Esophagus squamous epithelium (tissue), 5 donors: ENCODE measurements around the gene COQ5. TPM values are rescaled to one million over a fixed set of nuclear protein-coding genes. Genes with fewer than 3 reads are reported as not detected.

Experiments used
- DNase-seq: peaks from one replicate; lab custom pipeline; 2025; lab: John Stamatoyannopoulos, UW
- H3K27ac ChIP-seq, 4 donors: fragments of 200-600 bp; sonication (generic); one replicate each; pipeline ENCODE4 v1.5.1; 2016 to 2019; ENCODE audit warnings: mild to moderate bottlenecking in 1 of 4
- H3K27me3 ChIP-seq, 4 donors: fragments of 200-600 bp; sonication (generic); 1 replicate in 3 of 4; 2 replicates in 1 of 4; pipeline versions ENCODE4 v1.5.1 to v1.6.0; 2017 to 2021; ENCODE audit warnings: antibody characterized with exemption in 1 of 4
- H3K36me3 ChIP-seq, 3 donors: fragments of 200-600 bp; sonication (generic); one replicate each; pipeline ENCODE4 v1.5.1; 2016 to 2019
- H3K4me1 ChIP-seq, 3 donors: fragments of 200-600 bp; sonication (generic); one replicate each; pipeline ENCODE4 v1.5.1; 2017 to 2019
- H3K4me3 ChIP-seq, 4 donors: fragments of 200-600 bp; sonication (generic); 1 replicate in 3 of 4; 2 replicates in 1 of 4; pipeline ENCODE4 v1.5.1; 2016 to 2019; ENCODE audit warnings: mild to moderate bottlenecking in 2 of 4, moderate library complexity in 1 of 4
- H3K9me3 ChIP-seq, 3 donors: fragments of 200-600 bp; sonication (generic); one replicate each; pipeline ENCODE4 v1.5.1; 2016 to 2019
- POLR2A ChIP-seq, 4 donors: fragments of 450-650 bp; IDR thresholded peaks; one replicate each; pipeline ENCODE4 v1.6.1; 2017; ENCODE audit warnings: antibody characterized with exemption in 4 of 4, mild to moderate bottlenecking in 4 of 4, moderate library complexity in 3 of 4
- WGBS, 2 donors: methylation state at CpG; one replicate each; pipeline ENCODE4 v1.1.5; 2018; 5-methylcytosine and 5-hydroxymethylcytosine counted together
- intact Hi-C: fragments of 100-400 bp; cut with DNase I; formaldehyde crosslinking; loops from one replicate; pipeline ENCODE4 v1.15.0; 2022
- total RNA-seq, 4 donors: library from RNA; depleted of rRNA; stranded (reverse); fragments of >200 nt; gene quantifications; one replicate each; pipeline ENCODE4 v1.1.0, GENCODE V29; 2016
- TF ChIP-seq, protein P1 (sequence below), 6 experiments: fragments of 450-650 bp in 4 of 6; fragments of 200-600 bp in 2 of 6; sonication (generic) in 2 of 6; IDR thresholded peaks; one replicate each; pipeline ENCODE4 v1.5.1; 2016 to 2019; ENCODE audit warnings: antibody characterized with exemption in 6 of 6, mild to moderate bottlenecking in 4 of 6, moderate library complexity in 4 of 6
- donor health status: DM: yes; HTN: yes; CAD: no.

COQ5 gene
- total RNA-seq, 4 donors from 2014 or later = 12.2 to 27.7 (median 20.3) TPM

DNA sequence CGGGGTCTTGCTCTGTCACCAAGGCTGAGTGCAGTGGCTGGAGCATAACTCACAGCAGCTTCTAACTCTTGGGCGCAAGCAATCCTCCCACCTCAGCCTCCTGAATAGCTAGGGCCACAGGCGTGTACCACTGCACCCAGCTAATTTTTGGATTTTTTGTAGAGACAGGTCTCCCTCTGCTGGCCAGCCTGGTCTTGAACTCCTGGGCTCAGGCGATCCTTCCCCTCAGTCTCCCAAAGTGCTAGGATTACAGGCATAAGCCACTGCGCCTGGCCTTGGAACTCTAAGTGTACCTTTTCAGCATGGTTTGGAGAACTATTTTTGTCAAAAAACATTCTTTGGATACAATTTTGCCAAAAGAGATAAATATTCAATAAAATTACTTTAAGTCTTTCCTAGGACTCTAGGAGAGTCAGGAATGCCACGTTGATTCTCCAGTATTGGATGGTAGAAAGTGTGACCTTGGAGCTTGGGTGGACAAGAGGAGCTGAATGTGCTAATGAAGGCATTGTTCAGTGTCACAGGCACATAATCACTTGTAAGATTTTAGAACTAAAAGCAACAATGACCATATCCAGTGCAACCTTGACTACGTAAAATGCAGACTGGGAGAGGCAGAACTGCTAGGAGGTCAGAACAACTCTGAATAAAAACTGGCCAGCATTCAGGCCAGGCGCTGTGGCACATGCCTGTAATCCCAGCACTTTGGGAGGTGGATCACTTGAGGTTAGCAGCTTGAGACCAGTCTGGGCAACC, 62.2 kb downstream of the COQ5 start:
- H3K36me3 ChIP-seq = peaks cover 14 to 59% (median 34%) of the 10 kb centered on the region in 3 donors
- no peaks in the 10 kb centered on the region for H3K27me3 ChIP-seq
- no peak overlapping the region for H3K4me3 ChIP-seq
- WGBS, 2 donors = 51% methylated on average over 7 to 8 of the region's 8 CpGs
- intact Hi-C loops = no loop called here
- H3K27ac ChIP-seq = peak overlapping the region in 1 of 4 donors; percentile 9
- peaks cover 18 to 51% (median 38%) of the 10 kb centered on the region in 3 donors for H3K4me1 ChIP-seq
- TF ChIP-seq, protein P1, sequence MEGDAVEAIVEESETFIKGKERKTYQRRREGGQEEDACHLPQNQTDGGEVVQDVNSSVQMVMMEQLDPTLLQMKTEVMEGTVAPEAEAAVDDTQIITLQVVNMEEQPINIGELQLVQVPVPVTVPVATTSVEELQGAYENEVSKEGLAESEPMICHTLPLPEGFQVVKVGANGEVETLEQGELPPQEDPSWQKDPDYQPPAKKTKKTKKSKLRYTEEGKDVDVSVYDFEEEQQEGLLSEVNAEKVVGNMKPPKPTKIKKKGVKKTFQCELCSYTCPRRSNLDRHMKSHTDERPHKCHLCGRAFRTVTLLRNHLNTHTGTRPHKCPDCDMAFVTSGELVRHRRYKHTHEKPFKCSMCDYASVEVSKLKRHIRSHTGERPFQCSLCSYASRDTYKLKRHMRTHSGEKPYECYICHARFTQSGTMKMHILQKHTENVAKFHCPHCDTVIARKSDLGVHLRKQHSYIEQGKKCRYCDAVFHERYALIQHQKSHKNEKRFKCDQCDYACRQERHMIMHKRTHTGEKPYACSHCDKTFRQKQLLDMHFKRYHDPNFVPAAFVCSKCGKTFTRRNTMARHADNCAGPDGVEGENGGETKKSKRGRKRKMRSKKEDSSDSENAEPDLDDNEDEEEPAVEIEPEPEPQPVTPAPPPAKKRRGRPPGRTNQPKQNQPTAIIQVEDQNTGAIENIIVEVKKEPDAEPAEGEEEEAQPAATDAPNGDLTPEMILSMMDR (IDR thresholded peaks at IDR 0.05) = peak; percentile 19 to 60 (median 38)
- no peak for TF ChIP-seq POLR2A (IDR thresholded peaks at IDR 0.05)
- no peak for DNase-seq
- no peaks in the 10 kb centered on the region for H3K9me3 ChIP-seq

- WGBS, 2 donors = 28 to 32% methylated on average over 5 of the region's 5 CpGs
- Histone ChIP-seq H3K27ac (no peak overlapping the region), H3K4me3 (no peak overlapping the region), H3K27me3 (no peaks in the 10 kb centered on the region), H3K36me3 (peaks cover 14 to 69% (median 42%) of the 10 kb centered on the region in 3 donors), H3K9me3 (no peaks in the 10 kb centered on the region), H3K4me1 (peaks cover 9 to 41% (median 32%) of the 10 kb centered on the region in 3 donors)
- intact Hi-C loops = no loop called here
- no peak for TF ChIP-seq POLR2A (IDR thresholded peaks at IDR 0.05)
- TF ChIP-seq, protein P1 (IDR thresholded peaks at IDR 0.05) = no peak
- DNase-seq = no peak
Observed at GRCh38 chr12:120465756-120466155, 63.2 kb downstream of the COQ5 start.

DNA sequence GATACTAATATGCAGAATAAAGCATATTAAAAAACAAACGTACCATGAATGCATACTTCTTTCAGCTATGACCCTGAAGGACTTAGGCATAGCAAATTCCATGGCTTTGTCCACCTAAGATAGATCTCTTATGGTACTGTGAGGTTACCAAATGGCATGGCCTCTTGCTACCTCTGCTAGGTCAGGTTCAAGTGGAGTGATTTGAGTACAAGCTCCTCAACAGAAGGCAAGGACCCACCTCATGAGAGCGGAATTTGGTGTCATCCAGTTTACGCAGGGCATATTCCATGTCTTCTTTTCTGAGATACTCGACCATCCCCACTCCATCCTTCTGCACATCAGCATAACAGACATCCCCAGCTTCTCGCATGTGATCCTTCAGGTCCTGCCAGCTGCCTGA, 65.2 kb downstream of the COQ5 start:
- Histone ChIP-seq H3K4me3 (no peak overlapping the region), H3K27me3 (no peaks in the 10 kb centered on the region), H3K27ac (no peak overlapping the region), H3K36me3 (peaks cover 14 to 89% (median 59%) of the 10 kb centered on the region in 3 donors), H3K4me1 (peaks cover 0 to 31% (median 25%) of the 10 kb centered on the region in 3 donors), H3K9me3 (no peaks in the 10 kb centered on the region)
- TF ChIP-seq, protein P1 (IDR thresholded peaks at IDR 0.05) = no peak
- TF ChIP-seq POLR2A (IDR thresholded peaks at IDR 0.05) = no peak
- intact Hi-C loops = no loop called here
- WGBS, 2 donors = 81 to 82% methylated on average over 4 to 5 of the region's 5 CpGs
- no peak for DNase-seq

- no peak overlapping the region for H3K4me3 ChIP-seq
- TF ChIP-seq POLR2A (IDR thresholded peaks at IDR 0.05) = no peak
- TF ChIP-seq, protein P1 (IDR thresholded peaks at IDR 0.05) = no peak
- no peak overlapping the region for H3K27ac ChIP-seq
- 69 to 85% methylated on average over 3 of the region's 3 CpGs for WGBS, 2 donors
- no peaks in the 10 kb centered on the region for H3K9me3 ChIP-seq
- intact Hi-C loops = no loop called here
- H3K4me1 ChIP-seq = peaks cover 0 to 17% (median 16%) of the 10 kb centered on the region in 3 donors
- no peaks in the 10 kb centered on the region for H3K27me3 ChIP-seq
- no peak for DNase-seq
- H3K36me3 ChIP-seq = peaks cover 18 to 100% (median 63%) of the 10 kb centered on the region in 3 donors
Observed at GRCh38 chr12:120462099-120462640, 66.8 kb downstream of the COQ5 start.

- Histone ChIP-seq H3K27me3 (no peaks in the 10 kb centered on the region), H3K36me3 (peaks cover 19 to 100% (median 60%) of the 10 kb centered on the region in 3 donors), H3K9me3 (no peaks in the 10 kb centered on the region), H3K4me1 (no peaks in the 10 kb centered on the region), H3K4me3 (no peak overlapping the region), H3K27ac (no peak overlapping the region)
- 83 to 97% methylated on average over 3 of the region's 3 CpGs for WGBS, 2 donors
- no peak for TF ChIP-seq POLR2A (IDR thresholded peaks at IDR 0.05)
- TF ChIP-seq, protein P1 (IDR thresholded peaks at IDR 0.05) = no peak
- intact Hi-C loops = no loop called here
- no peak for DNase-seq
Observed at GRCh38 chr12:120460157-120460556, 68.8 kb downstream of the COQ5 start.
